Astrocyte (in vitro differentiated cells and primary cell): Measurements from ENCODE around the gene TLN1. TPM values are rescaled to one million over a fixed set of nuclear protein-coding genes. Genes with fewer than 3 reads are reported as not detected.

Experiments
- DNase-seq: peaks from one replicate; pipeline ENCODE4 v3.0.0-alpha.2; 2010; ENCODE audit warnings: low read depth
- FAIRE-seq: peaks from 2 replicates; lab custom pipeline; 2011; peaks lifted over from hg19 to GRCh38; lab: Jason Lieb, UNC
- H2AFZ ChIP-seq: 2 replicates; pipeline ENCODE4 v1.6.0; 2012; ENCODE audit warnings: low read depth, low read length, inconsistent platforms
- H3K27ac ChIP-seq: 2 replicates; pipeline ENCODE4 v1.5.1; 2011; ENCODE audit warnings: low read depth, low read length, inconsistent platforms
- H3K27me3 ChIP-seq: 2 replicates; pipeline ENCODE4 v1.6.0; 2011; ENCODE audit warnings: low read length, inconsistent platforms; ENCODE audit not compliant: insufficient read depth
- H3K36me3 ChIP-seq: 2 replicates; pipeline ENCODE4 v1.5.1; 2011; ENCODE audit warnings: low read length, inconsistent platforms; ENCODE audit not compliant: insufficient read depth
- H3K4me1 ChIP-seq: 2 replicates; pipeline ENCODE4 v1.5.1; 2011; ENCODE audit warnings: low read length, inconsistent platforms; ENCODE audit not compliant: insufficient read depth
- H3K4me2 ChIP-seq: 2 replicates; pipeline ENCODE4 v1.6.0; 2012; ENCODE audit warnings: low read length, inconsistent platforms
- H3K4me3 ChIP-seq: 2 replicates; pipeline ENCODE4 v1.5.1; 2011; ENCODE audit warnings: low read depth, mild to moderate bottlenecking, low read length, inconsistent platforms; ENCODE audit not compliant: insufficient read depth
- H3K79me2 ChIP-seq: 2 replicates; pipeline ENCODE4 v1.6.0; 2012; ENCODE audit warnings: mild to moderate bottlenecking, low read length, inconsistent platforms; ENCODE audit not compliant: insufficient read depth
- H3K9ac ChIP-seq: 2 replicates; pipeline ENCODE4 v1.6.0; 2012; ENCODE audit warnings: mild to moderate bottlenecking, low read length, inconsistent platforms
- H3K9me3 ChIP-seq: 2 replicates; pipeline ENCODE4 v1.5.1; 2012; ENCODE audit warnings: low read depth, mild to moderate bottlenecking, low read length, inconsistent platforms; ENCODE audit not compliant: insufficient read depth
- H4K20me1 ChIP-seq: 2 replicates; pipeline ENCODE4 v1.6.0; 2012; ENCODE audit warnings: low read length, inconsistent platforms; ENCODE audit not compliant: insufficient read depth
- H3K27ac Mint-ChIP-seq: one replicate; pipeline ENCODE4 v1.8.0; 2021; ENCODE audit warnings: mild to moderate bottlenecking, mixed read lengths; ENCODE audit not compliant: unreplicated experiment
- H3K27me3 Mint-ChIP-seq: one replicate; pipeline ENCODE4 v1.8.0; 2021; ENCODE audit warnings: low read depth, mixed read lengths; ENCODE audit not compliant: unreplicated experiment
- H3K36me3 Mint-ChIP-seq: one replicate; pipeline ENCODE4 v1.8.0; 2021; ENCODE audit warnings: low read depth, mixed read lengths; ENCODE audit not compliant: unreplicated experiment
- H3K4me1 Mint-ChIP-seq: one replicate; pipeline ENCODE4 v1.8.0; 2021; ENCODE audit warnings: low read depth, mixed read lengths; ENCODE audit not compliant: unreplicated experiment
- H3K4me3 Mint-ChIP-seq: one replicate; pipeline ENCODE4 v1.8.0; 2021; ENCODE audit warnings: mild to moderate bottlenecking, moderate library complexity, mixed read lengths; ENCODE audit not compliant: unreplicated experiment
- H3K9me3 Mint-ChIP-seq: one replicate; pipeline ENCODE4 v1.8.0; 2021; ENCODE audit warnings: mild to moderate bottlenecking, mixed read lengths; ENCODE audit not compliant: unreplicated experiment
- EZH2 ChIP-seq: IDR thresholded peaks from 2 replicates; pipeline ENCODE4 v1.6.1; 2012; ENCODE audit warnings: mild to moderate bottlenecking, low read length, inconsistent platforms; ENCODE audit not compliant: insufficient read depth
- total RNA-seq: library from RNA; stranded (reverse); gene quantifications from 2 replicates; pipeline ENCODE4 v1.2.1, GENCODE V29; 2021
- TF ChIP-seq, protein P1 (sequence below): IDR thresholded peaks from 2 replicates; pipeline ENCODE4 v1.5.1; 2011; ENCODE audit warnings: low read depth, mild to moderate bottlenecking, inconsistent platforms, low read length, moderate library complexity; ENCODE audit not compliant: insufficient read depth

The TLN1 gene
- total RNA-seq, 1 donor from 2014 or later, result 525 TPM

DNA sequence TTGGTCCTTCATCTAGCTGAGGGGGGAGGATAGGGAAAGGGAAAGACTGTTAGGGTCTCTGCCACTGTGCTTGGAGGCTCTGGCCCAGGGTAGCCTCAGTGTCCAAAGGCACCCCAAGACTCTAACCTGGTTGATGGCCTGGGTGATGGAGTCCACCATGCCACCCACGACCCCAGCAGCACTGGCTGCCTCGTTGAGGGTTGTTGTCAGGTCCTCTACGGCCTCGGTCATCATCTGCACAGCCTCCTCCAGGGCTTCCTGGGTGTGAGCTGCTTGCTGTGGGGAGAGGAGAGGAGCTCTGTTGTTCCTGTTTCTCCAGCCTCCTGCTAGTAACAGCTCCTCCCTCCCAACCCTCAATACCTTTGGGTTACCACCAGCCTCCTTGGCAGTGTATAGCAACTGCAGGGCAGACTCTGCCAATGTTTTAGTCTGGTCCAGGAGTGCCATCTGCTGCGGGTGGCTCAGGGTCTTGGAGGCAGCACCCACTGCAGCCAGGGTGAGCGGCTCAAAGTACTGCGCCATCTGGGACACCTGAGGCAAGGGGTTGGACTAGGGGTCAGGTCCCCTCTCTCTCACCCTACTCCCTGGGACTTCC lies 26.1 kb downstream of the TLN1 start:
- Mint-ChIP-seq H3K36me3 (peaks cover 47% of the 10 kb centered on the region), H3K9me3 (no peaks in the 10 kb centered on the region), H3K4me3 (no peak overlapping the region), H3K27me3 (no peaks in the 10 kb centered on the region), H3K27ac (no peak overlapping the region), H3K4me1 (no peaks in the 10 kb centered on the region)
- Histone ChIP-seq H2AFZ (no peak overlapping the region), H3K36me3 (peaks cover 90% of the 10 kb centered on the region), H3K79me2 (peaks cover 51% of the 10 kb centered on the region), H3K9ac (no peak overlapping the region), H4K20me1 (peaks cover 85% of the 10 kb centered on the region), H3K4me1 (no peaks in the 10 kb centered on the region), H3K27me3 (no peaks in the 10 kb centered on the region), H3K9me3 (no peaks in the 10 kb centered on the region), H3K4me2 (no peak overlapping the region), H3K4me3 (no peak overlapping the region), H3K27ac (no peak overlapping the region)
- DNase-seq (no peak), FAIRE-seq (no peak)
- TF ChIP-seq EZH2, result no peak
- TF ChIP-seq, protein P1, sequence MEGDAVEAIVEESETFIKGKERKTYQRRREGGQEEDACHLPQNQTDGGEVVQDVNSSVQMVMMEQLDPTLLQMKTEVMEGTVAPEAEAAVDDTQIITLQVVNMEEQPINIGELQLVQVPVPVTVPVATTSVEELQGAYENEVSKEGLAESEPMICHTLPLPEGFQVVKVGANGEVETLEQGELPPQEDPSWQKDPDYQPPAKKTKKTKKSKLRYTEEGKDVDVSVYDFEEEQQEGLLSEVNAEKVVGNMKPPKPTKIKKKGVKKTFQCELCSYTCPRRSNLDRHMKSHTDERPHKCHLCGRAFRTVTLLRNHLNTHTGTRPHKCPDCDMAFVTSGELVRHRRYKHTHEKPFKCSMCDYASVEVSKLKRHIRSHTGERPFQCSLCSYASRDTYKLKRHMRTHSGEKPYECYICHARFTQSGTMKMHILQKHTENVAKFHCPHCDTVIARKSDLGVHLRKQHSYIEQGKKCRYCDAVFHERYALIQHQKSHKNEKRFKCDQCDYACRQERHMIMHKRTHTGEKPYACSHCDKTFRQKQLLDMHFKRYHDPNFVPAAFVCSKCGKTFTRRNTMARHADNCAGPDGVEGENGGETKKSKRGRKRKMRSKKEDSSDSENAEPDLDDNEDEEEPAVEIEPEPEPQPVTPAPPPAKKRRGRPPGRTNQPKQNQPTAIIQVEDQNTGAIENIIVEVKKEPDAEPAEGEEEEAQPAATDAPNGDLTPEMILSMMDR, result no peak

DNA sequence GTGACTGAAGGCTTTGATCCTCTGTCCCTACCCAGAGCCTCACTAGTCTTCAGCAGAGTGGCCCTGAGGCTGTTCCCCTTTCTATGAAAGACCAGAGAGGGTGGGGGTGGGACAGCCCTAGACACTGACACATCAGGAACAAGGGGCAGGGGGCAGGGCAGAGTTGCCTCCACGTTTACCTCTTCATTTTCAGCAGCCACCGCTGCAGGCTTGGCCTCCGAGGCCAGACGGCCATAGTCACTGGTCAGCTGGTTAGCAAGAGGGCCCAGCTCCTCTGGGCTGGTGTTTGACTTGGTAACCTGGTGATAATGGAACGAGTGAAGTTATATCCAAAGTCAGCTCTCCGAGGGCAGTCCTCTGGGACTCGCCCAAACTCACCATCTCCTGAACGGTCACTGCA lies 26.6 kb downstream of the TLN1 start:
- Histone ChIP-seq H3K27ac (no peak overlapping the region), H3K27me3 (no peaks in the 10 kb centered on the region), H3K9ac (no peak overlapping the region), H3K4me3 (no peak overlapping the region), H3K79me2 (peaks cover 57% of the 10 kb centered on the region), H3K4me2 (no peak overlapping the region), H3K9me3 (no peaks in the 10 kb centered on the region), H3K4me1 (no peaks in the 10 kb centered on the region), H3K36me3 (peaks cover 90% of the 10 kb centered on the region), H2AFZ (no peak overlapping the region), H4K20me1 (peaks cover 85% of the 10 kb centered on the region)
- no peaks in the 10 kb centered on the region for H3K4me1 Mint-ChIP-seq
- DNase-seq, result no peak
- no peak for FAIRE-seq
- no peak overlapping the region for H3K4me3 Mint-ChIP-seq
- H3K27ac Mint-ChIP-seq, result no peak overlapping the region
- TF ChIP-seq, protein P1, result no peak
- no peak for TF ChIP-seq EZH2
- H3K36me3 Mint-ChIP-seq, result peaks cover 42% of the 10 kb centered on the region
- no peaks in the 10 kb centered on the region for H3K27me3 Mint-ChIP-seq
- H3K9me3 Mint-ChIP-seq, result no peaks in the 10 kb centered on the region

DNA sequence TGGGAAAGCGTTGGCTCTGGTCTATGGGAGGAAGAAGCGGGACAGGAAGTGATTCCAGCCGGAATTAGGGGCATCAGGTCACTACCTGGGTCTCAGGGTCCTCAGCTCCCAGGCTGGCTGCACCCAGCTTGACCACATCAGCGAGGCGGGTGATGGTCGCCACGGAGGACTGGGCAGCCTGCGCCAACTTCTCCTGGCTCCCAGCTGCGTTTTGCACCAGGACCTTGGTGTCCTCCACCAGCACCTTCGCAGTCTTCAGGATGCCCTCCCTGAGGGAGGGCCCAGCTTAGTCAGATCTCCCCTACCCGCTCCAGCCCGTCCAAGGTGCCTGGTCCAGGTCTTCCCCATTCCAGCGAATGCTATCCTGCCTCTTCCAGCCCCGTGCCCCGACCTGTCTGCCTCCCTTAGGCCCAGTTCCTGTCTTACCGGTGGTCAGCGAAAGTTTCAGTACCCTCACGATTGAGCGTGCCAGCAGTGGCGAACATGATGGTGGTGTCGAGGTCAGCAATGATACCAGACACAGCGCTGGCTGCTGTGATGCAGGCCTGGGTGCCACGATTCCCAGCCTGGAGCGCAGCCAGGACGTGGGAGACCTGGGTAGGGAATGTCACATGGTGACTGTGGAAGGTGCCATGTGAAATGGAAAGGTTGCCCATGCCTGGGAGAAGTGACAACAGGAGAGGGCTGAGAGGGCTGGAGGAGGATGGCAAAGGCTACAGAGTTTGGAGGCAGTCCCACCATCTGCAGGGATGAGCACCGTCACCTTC lies 27.9 kb downstream of the TLN1 start:
- Mint-ChIP-seq H3K36me3 (peaks cover 40% of the 10 kb centered on the region), H3K27me3 (no peaks in the 10 kb centered on the region), H3K4me1 (no peaks in the 10 kb centered on the region), H3K4me3 (peak overlapping the region; percentile 20), H3K27ac (peak overlapping the region; percentile 47), H3K9me3 (no peaks in the 10 kb centered on the region)
- Histone ChIP-seq H4K20me1 (peaks cover 93% of the 10 kb centered on the region), H3K4me3 (no peak overlapping the region), H3K79me2 (peaks cover 62% of the 10 kb centered on the region), H3K4me2 (no peak overlapping the region), H3K9ac (no peak overlapping the region), H3K36me3 (peaks cover 96% of the 10 kb centered on the region), H3K27ac (no peak overlapping the region), H2AFZ (no peak overlapping the region), H3K9me3 (no peaks in the 10 kb centered on the region), H3K4me1 (no peaks in the 10 kb centered on the region), H3K27me3 (no peaks in the 10 kb centered on the region)
- FAIRE-seq (no peak), DNase-seq (no peak)
- no peak for TF ChIP-seq EZH2
- TF ChIP-seq, protein P1, result no peak
